Left lung (tissue), 10 donors: ENCODE measurements around the gene TMED9. TPM values are rescaled to one million over a fixed set of nuclear protein-coding genes. Genes with fewer than 3 reads are reported as not detected.

Experiments used
- ATAC-seq: fragments of 200-7000 bp; cut with Tn5 transposase; one replicate; pipeline ENCODE4 v1.9.1; 2020; ENCODE audit warnings: moderate library complexity
- DNase-seq, 4 donors: peaks; one replicate each; pipeline ENCODE4 v3.0.0-alpha.2; 2013 to 2020
- H3K27ac ChIP-seq, 2 donors: fragments of 200-600 bp; sonication (generic) in 1 of 2; one replicate each; pipeline versions ENCODE4 v1.5.0 to v1.8.0; 2020 to 2021
- H3K27me3 ChIP-seq, 2 donors: fragments of 200-600 bp; sonication (generic) in 1 of 2; one replicate each; pipeline versions ENCODE4 v1.5.0 to v1.8.0; 2020 to 2021
- H3K36me3 ChIP-seq, 2 donors: fragments of 200-600 bp; sonication (generic) in 1 of 2; one replicate each; pipeline versions ENCODE4 v1.5.0 to v1.8.0; 2020 to 2021
- H3K4me1 ChIP-seq, 2 donors: fragments of 200-600 bp; one replicate each; pipeline ENCODE4 v1.8.0; 2021
- H3K4me3 ChIP-seq, 2 donors: fragments of 200-600 bp; sonication (generic) in 1 of 2; one replicate each; pipeline versions ENCODE4 v1.5.0 to v1.8.0; 2020 to 2021; ENCODE audit warnings: mild to moderate bottlenecking in 1 of 2
- H3K9me3 ChIP-seq, 2 donors: fragments of 200-600 bp; sonication (generic) in 1 of 2; one replicate each; pipeline versions ENCODE4 v1.5.0 to v1.8.0; 2020 to 2021
- intact Hi-C, 2 donors: fragments of 100-400 bp; cut with DNase I; formaldehyde crosslinking; loops; one replicate each; pipeline versions ENCODE4 v1.11.2 to v1.14.2; 2022
- polyA plus RNA-seq, 6 donors: library from polyadenylated mRNA; unstranded; fragments of 120-200 nt; gene quantifications; one replicate each; pipeline ENCODE4 v1.2.1, GENCODE V29; 2013; ENCODE audit not compliant: insufficient read length in 6 of 6
- total RNA-seq, 2 donors: library from RNA; stranded (reverse); fragmentation: NEBNext Ultra II Directional; extraction: Animal tissue kit (Norgen Biotek cat#: 25700); gene quantifications; one replicate each; pipeline ENCODE4 v1.2.1, GENCODE V29; 2021
- TF ChIP-seq, protein P1 (sequence below), 2 donors: fragments of 200-600 bp; sonication (generic) in 1 of 2; IDR thresholded peaks; one replicate each; pipeline versions ENCODE4 v1.5.0 to v1.8.0; 2021; ENCODE audit warnings: antibody characterized with exemption in 2 of 2
- donor health status: DM: no; HTN: yes; CAD: no.
- donor health status: DM: no; HTN: no; CAD: no.

TMED9 gene
- total and polyA plus RNA-seq, 8 donors, result 120 to 221 (median 137) TPM

DNA sequence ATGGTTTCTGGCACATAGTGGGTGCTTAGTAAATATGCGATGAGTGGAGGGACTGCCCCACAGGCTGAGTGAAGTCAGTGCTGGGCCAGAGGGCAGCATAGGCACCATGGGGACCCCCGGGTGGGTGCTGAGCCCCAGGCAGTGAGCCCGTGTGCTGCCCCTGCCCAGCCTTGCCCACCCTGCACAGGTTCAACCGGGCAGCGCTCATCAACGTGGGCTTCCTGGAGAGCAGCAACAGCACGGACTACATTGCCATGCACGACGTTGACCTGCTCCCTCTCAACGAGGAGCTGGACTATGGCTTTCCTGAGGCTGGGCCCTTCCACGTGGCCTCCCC lies 15.1 kb downstream of the TMED9 start:
- intact Hi-C loops, result no loop called here

DNA sequence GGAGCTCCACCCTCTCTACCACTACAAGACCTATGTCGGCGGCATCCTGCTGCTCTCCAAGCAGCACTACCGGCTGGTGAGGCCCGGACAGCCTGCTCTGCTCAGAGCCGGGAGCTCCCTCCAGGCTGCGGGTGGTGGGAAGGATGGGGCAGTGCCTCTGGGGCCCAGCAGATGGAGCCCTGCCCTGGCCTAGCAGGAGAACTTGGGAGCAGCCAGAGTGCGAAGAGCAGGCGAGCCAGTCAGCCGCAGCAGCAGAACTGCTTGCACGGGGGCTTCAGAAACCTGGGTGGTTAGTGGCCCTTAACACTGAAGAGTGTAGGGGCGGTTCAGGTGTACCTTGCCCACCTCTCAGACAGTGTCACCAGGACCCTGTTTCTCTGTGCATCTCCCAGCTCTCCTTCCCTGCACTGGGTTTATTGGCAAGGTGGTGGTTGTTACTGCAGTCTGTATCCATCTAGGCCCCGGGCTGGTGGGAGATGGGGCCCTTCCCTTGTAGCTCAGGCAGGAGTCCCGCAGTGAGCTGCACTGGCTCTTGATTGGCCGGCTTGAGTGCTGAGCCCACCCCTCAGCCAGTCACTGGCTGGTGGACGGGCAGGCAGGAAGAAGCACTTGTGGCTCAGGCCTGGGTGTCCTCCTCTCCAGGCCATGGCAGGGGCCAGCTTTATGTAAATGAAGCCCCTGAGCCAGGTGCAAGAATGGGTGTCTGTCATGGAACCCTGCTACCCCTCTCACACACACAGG lies 15.6 kb downstream of the TMED9 start:
- no peaks in the 10 kb centered on the region for H3K9me3 ChIP-seq
- H3K36me3 ChIP-seq, result peaks cover 0 to 41% of the 10 kb centered on the region in 2 donors
- peak; percentile 95 for ATAC-seq
- H3K27me3 ChIP-seq, result no peaks in the 10 kb centered on the region
- TF ChIP-seq, protein P1, sequence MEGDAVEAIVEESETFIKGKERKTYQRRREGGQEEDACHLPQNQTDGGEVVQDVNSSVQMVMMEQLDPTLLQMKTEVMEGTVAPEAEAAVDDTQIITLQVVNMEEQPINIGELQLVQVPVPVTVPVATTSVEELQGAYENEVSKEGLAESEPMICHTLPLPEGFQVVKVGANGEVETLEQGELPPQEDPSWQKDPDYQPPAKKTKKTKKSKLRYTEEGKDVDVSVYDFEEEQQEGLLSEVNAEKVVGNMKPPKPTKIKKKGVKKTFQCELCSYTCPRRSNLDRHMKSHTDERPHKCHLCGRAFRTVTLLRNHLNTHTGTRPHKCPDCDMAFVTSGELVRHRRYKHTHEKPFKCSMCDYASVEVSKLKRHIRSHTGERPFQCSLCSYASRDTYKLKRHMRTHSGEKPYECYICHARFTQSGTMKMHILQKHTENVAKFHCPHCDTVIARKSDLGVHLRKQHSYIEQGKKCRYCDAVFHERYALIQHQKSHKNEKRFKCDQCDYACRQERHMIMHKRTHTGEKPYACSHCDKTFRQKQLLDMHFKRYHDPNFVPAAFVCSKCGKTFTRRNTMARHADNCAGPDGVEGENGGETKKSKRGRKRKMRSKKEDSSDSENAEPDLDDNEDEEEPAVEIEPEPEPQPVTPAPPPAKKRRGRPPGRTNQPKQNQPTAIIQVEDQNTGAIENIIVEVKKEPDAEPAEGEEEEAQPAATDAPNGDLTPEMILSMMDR (IDR thresholded peaks at IDR 0.05), result peak; percentile 83 to 86
- H3K27ac ChIP-seq, result no peak overlapping the region
- H3K4me1 ChIP-seq, result no peaks in the 10 kb centered on the region
- H3K4me3 ChIP-seq, result no peak overlapping the region
- intact Hi-C loops, result no loop called here
- DNase-seq, result peak; percentile 59 to 90 (median 81)

More for the DNA sequence above, 15.1 kb downstream of the TMED9 start:
- Histone ChIP-seq H3K4me3 (no peak overlapping the region), H3K9me3 (no peaks in the 10 kb centered on the region), H3K27me3 (no peaks in the 10 kb centered on the region), H3K27ac (no peak overlapping the region), H3K4me1 (no peaks in the 10 kb centered on the region), H3K36me3 (peaks cover 0 to 35% of the 10 kb centered on the region in 2 donors)
- TF ChIP-seq, protein P1 (IDR thresholded peaks at IDR 0.05), result no peak
- ATAC-seq (no peak), DNase-seq (no peak)

DNA sequence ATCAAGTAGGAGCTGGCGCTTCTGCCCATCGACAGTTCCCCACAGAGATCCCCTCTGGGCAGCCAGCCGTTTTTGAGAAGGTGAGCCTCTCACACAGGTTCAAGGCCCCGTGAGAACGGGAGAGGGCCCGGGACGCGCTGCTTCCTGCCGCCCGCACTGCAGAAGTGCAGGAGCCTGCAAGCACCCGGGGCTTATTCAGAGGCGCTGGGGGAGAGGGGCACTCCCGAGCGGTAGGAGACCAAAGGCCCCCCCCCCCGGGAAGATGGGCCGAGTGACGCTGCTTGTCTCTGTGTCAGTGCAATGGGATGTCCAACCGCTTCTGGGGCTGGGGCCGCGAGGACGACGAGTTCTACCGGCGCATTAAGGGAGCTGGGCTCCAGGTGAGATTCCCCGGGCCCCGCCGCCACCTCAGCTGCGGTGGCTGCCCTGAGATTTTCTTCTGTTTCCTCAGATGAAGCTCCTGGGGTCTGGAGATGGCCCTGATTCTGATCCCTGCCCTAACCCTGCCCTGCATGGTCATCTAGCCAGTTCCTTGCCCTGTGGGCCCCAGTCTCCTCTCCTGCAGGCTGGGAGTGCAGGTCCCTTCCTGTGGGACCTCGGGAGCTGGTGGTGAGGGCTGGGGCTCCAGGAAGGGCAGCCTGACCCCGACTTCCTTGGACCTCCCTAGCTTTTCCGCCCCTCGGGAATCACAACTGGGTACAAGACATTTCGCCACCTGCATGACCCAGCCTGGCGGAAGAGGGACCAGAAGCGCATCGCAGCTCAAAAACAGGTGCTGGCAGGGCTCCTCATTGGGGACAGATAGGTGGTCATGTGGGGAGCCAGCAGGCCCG lies 16.5 kb downstream of the TMED9 start:
- Histone ChIP-seq H3K9me3 (no peaks in the 10 kb centered on the region), H3K4me3 (no peak overlapping the region), H3K27ac (no peak overlapping the region), H3K36me3 (peaks cover 0 to 46% of the 10 kb centered on the region in 2 donors), H3K4me1 (no peaks in the 10 kb centered on the region), H3K27me3 (no peaks in the 10 kb centered on the region)
- no peak for DNase-seq
- ATAC-seq, result no peak
- TF ChIP-seq, protein P1 (IDR thresholded peaks at IDR 0.05), result no peak
- intact Hi-C loops, result no loop called here

DNA sequence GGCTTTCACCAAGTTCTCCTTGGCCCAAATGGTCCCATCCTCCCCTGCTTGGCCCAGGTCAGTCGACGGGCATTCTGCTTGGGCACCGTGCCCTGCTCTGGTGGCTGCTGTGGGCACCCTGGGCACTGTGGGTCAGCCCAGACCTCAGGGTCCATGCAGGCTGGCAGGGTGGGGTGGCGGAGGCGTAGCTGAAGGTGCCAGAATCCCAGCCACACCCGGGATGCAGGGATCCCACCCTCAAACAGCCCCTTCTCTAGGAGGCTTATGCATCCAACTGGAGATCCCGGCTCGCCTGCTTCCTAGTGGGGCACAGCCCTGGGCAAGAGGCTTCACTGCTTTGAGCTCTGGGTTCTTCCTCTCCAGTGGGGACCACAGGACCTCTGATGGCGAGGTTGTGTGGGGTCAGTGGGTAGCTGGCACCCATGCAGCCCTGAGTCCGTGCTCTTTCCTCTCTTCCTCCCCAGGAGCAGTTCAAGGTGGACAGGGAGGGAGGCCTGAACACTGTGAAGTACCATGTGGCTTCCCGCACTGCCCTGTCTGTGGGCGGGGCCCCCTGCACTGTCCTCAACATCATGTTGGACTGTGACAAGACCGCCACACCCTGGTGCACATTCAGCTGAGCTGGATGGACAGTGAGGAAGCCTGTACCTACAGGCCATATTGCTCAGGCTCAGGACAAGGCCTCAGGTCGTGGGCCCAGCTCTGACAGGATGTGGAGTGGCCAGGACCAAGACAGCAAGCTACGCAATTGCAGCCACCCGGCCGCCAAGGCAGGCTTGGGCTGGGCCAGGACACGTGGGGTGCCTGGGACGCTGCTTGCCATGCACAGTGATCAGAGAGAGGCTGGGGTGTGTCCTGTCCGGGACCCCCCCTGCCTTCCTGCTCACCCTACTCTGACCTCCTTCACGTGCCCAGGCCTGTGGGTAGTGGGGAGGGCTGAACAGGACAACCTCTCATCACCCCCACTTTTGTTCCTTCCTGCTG lies 17.4 kb downstream of the TMED9 start:
- no peak overlapping the region for H3K27ac ChIP-seq
- H3K4me3 ChIP-seq, result no peak overlapping the region
- no peak for ATAC-seq
- peaks cover 0 to 45% of the 10 kb centered on the region in 2 donors for H3K36me3 ChIP-seq
- no peak for DNase-seq
- TF ChIP-seq, protein P1 (IDR thresholded peaks at IDR 0.05), result no peak
- H3K4me1 ChIP-seq, result no peaks in the 10 kb centered on the region
- intact Hi-C loops, result no loop called here
- H3K27me3 ChIP-seq, result no peaks in the 10 kb centered on the region
- H3K9me3 ChIP-seq, result no peaks in the 10 kb centered on the region
